HG03139 (cell line): ENCODE results near the gene NFIA.

Source experiments
- ATAC-seq: cut with Tn5 transposase; IDR thresholded peaks from one replicate; pipeline ENCODE4 v1.9.1; 2021; ENCODE audit not compliant: unreplicated experiment

The NFIA gene

GRCh38 chr1:61287734-61288133 lies 205.4 kb downstream of the NFIA start:
- no peak for ATAC-seq

- no peak for ATAC-seq
These were observed 207.1 kb downstream of the NFIA start for GRCh38 chr1:61289232-61290098.

- no peak for ATAC-seq
These were observed 208.2 kb downstream of the NFIA start for GRCh38 chr1:61290525-61290924.

- no peak for ATAC-seq
These were observed 210.8 kb downstream of the NFIA start for GRCh38 chr1:61293197-61293596.

- no peak for ATAC-seq
These were observed 211.7 kb downstream of the NFIA start for GRCh38 chr1:61293986-61294504.

- ATAC-seq, result no peak
These were observed 212.6 kb downstream of the NFIA start for GRCh38 chr1:61294930-61295329.

- ATAC-seq, result no peak
These were observed 213.6 kb downstream of the NFIA start for GRCh38 chr1:61295818-61296537.

GRCh38 chr1:61297887-61298286 lies 215.5 kb downstream of the NFIA start:
- ATAC-seq, result no peak

- no peak for ATAC-seq
These were observed 217.1 kb downstream of the NFIA start for GRCh38 chr1:61299463-61299862.

- ATAC-seq, result no peak
These were observed 218.5 kb downstream of the NFIA start for GRCh38 chr1:61300899-61301298.

GRCh38 chr1:61301824-61302657 lies 219.7 kb downstream of the NFIA start:
- ATAC-seq, result no peak

GRCh38 chr1:61307422-61308142 lies 225.2 kb downstream of the NFIA start:
- ATAC-seq, result no peak

GRCh38 chr1:61310057-61310456 lies 227.7 kb downstream of the NFIA start:
- ATAC-seq, result no peak

GRCh38 chr1:61310538-61310937 lies 228.2 kb downstream of the NFIA start:
- ATAC-seq, result no peak

- ATAC-seq, result no peak
These were observed 231.6 kb downstream of the NFIA start for GRCh38 chr1:61313906-61314422.

- ATAC-seq, result no peak
These were observed 232.7 kb downstream of the NFIA start for GRCh38 chr1:61315011-61315410.

GRCh38 chr1:61316493-61316892 lies 234.1 kb downstream of the NFIA start:
- no peak for ATAC-seq

- peak; percentile 100 for ATAC-seq
These were observed 236.2 kb downstream of the NFIA start for GRCh38 chr1:61318319-61319125.

- ATAC-seq, result no peak
These were observed 238.2 kb downstream of the NFIA start for GRCh38 chr1:61320575-61320974.
